PC-3 (cell line): ENCODE measurements around the gene BLACAT1.

Experiments
- EZH2 ChIP-seq: fragments of 300-600 bp; sonication (generic); IDR thresholded peaks from one replicate; pipeline ENCODE4 v1.6.1; 2017; ENCODE audit warnings: antibody characterized with exemption, mild to moderate bottlenecking, low read length; ENCODE audit not compliant: unreplicated experiment
- TF ChIP-seq, protein P1 (sequence below): fragments of 300-600 bp; sonication (generic); conservative IDR thresholded peaks from 2 replicates; pipeline ENCODE4 v1.5.1; 2017; ENCODE audit warnings: antibody characterized with exemption, low read depth, mild to moderate bottlenecking, low read length

DNA sequence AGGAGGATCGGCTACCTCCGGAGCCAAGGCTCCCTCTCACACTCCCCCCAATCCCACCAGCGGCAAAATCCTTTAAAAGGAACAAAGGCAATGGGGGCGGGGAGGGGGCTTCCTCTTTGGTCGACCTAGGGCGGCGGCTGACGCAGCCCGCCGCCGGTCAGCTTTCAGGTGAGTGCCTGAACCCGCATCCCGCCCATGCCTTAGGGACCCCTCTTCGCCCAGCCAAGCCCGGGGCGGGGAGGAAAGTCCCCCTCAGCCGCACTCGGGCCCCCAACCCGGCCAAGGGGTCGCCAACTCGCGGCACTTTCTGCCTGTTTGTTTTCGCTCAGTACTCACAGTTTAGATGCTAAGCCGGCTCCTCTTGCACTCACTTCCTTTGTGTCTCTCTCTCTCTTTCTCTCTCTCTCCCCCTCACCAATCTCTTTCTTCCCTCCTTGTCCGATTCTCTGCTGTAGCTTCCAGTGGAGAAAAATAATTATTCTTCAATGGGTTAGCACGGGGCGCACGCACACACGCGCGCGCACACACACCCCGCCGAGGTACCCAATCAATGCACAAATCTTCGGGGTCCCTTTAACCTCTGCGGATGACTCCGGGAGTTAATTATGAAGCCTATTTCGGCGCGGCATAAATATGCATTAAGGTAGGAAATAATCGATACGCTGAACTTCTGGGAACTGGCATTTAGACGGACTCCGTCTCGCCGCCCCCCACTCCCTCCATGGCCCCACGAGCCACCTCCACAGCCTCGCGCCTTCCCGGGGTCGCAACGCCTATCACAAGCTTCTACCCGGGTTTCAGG is at the start of gene BLACAT1:
- TF ChIP-seq, protein P1, sequence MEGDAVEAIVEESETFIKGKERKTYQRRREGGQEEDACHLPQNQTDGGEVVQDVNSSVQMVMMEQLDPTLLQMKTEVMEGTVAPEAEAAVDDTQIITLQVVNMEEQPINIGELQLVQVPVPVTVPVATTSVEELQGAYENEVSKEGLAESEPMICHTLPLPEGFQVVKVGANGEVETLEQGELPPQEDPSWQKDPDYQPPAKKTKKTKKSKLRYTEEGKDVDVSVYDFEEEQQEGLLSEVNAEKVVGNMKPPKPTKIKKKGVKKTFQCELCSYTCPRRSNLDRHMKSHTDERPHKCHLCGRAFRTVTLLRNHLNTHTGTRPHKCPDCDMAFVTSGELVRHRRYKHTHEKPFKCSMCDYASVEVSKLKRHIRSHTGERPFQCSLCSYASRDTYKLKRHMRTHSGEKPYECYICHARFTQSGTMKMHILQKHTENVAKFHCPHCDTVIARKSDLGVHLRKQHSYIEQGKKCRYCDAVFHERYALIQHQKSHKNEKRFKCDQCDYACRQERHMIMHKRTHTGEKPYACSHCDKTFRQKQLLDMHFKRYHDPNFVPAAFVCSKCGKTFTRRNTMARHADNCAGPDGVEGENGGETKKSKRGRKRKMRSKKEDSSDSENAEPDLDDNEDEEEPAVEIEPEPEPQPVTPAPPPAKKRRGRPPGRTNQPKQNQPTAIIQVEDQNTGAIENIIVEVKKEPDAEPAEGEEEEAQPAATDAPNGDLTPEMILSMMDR: no peak
- no peak for TF ChIP-seq EZH2
